Thyroid gland (tissue), 4 donors: Measurements from ENCODE around the gene TSPAN5. TPM values are rescaled to one million over a fixed set of nuclear protein-coding genes. Genes with fewer than 3 reads are reported as not detected.

Source experiments
- DNase-seq, 2 donors: peaks; one replicate each; pipeline ENCODE4 v3.0.0-alpha.2; 2019
- H3K27ac ChIP-seq, 3 donors: fragments of 200-600 bp; sonication (generic); 1 replicate in 2 of 3; 2 replicates in 1 of 3; pipeline ENCODE4 v1.5.1; 2016 to 2019; ENCODE audit warnings: mild to moderate bottlenecking in 1 of 3, moderate library complexity in 1 of 3
- H3K27me3 ChIP-seq: fragments of 200-600 bp; sonication (generic); one replicate; pipeline ENCODE4 v1.5.1; 2019
- H3K36me3 ChIP-seq, 2 donors: fragments of 200-600 bp; sonication (generic); one replicate each; pipeline ENCODE4 v1.5.1; 2016 to 2019
- H3K4me1 ChIP-seq, 2 donors: fragments of 200-600 bp; sonication (generic); one replicate each; pipeline ENCODE4 v1.5.1; 2017 to 2019
- H3K4me3 ChIP-seq, 3 donors: fragments of 200-600 bp; sonication (generic); replicated peaks in 1 of 3; 1 replicate in 2 of 3; 2 replicates in 1 of 3; pipeline ENCODE4 v1.5.1; 2016; ENCODE audit warnings: mild to moderate bottlenecking in 1 of 3
- H3K9me3 ChIP-seq: fragments of 200-600 bp; sonication (generic); one replicate; pipeline ENCODE4 v1.5.1; 2017
- POLR2A ChIP-seq, 2 donors: fragments of 450-650 bp; IDR thresholded peaks; one replicate each; pipeline ENCODE4 v1.6.1; 2017; ENCODE audit warnings: antibody characterized with exemption in 2 of 2, mild to moderate bottlenecking in 2 of 2, moderate library complexity in 1 of 2
- WGBS, 2 donors: methylation state at CpG; one replicate each; pipeline ENCODE4 v1.1.5; 2017; 5-methylcytosine and 5-hydroxymethylcytosine counted together
- intact Hi-C: fragments of 100-400 bp; cut with DNase I; formaldehyde crosslinking; loops from one replicate; pipeline ENCODE4 v1.15.1; 2023
- total RNA-seq, 4 donors: library from RNA; depleted of rRNA; stranded (reverse); fragments of >200 nt; gene quantifications; one replicate each; pipeline ENCODE4 v1.2.3, GENCODE V29; 2016
- TF ChIP-seq, protein P1 (sequence below), 6 experiments: fragments of 200-600 bp in 3 of 6; fragments of 450-650 bp in 3 of 6; sonication (generic) in 3 of 6; IDR thresholded peaks; one replicate each; pipeline ENCODE4 v1.5.1; 2016 to 2019; ENCODE audit warnings: antibody characterized with exemption in 6 of 6, mild to moderate bottlenecking in 2 of 6, inconsistent platforms in 1 of 6, moderate library complexity in 1 of 6

The TSPAN5 gene
- total RNA-seq, 4 donors from 2014 or later = 26.4 to 48.0 (median 29.1) TPM

DNA sequence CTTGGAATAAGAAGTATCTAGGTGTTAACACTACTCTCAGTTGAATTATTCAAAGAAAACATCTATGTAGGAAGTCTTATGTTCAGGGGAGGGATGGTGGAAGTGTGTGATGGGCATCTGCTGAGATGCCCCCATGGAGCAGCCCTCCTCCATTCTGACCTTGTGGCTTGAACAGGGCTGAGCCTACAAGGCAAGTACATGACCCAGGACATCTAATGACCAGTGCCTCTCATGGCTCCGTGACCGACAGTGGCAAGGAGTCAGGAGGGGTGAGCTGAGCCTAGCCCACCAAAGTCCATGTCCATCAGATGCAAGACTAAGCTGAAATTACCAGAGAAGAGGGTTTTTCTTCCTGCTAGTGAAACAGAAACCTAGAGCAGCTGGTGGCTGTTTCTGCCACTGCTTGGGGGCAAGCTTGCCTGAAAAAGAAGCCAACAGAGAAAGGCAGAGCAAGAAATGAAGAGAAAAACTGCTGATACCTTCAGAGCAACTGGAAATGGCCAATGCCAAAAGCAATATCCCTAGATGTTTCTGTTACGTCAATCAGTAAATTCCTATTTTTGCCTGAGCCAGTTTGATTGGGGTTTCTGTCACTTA is 113.5 kb downstream of the TSPAN5 start:
- Histone ChIP-seq H3K4me1 (peaks cover 7 to 10% of the 10 kb centered on the region in 2 donors), H3K36me3 (no peaks in the 10 kb centered on the region), H3K27me3 (no peaks in the 10 kb centered on the region), H3K4me3 (no peak overlapping the region), H3K27ac (no peak overlapping the region), H3K9me3 (no peaks in the 10 kb centered on the region)
- intact Hi-C loops = no loop called here
- WGBS, 2 donors = 81 to 83% methylated on average over 3 of the region's 3 CpGs
- DNase-seq = no peak
- TF ChIP-seq, protein P1, sequence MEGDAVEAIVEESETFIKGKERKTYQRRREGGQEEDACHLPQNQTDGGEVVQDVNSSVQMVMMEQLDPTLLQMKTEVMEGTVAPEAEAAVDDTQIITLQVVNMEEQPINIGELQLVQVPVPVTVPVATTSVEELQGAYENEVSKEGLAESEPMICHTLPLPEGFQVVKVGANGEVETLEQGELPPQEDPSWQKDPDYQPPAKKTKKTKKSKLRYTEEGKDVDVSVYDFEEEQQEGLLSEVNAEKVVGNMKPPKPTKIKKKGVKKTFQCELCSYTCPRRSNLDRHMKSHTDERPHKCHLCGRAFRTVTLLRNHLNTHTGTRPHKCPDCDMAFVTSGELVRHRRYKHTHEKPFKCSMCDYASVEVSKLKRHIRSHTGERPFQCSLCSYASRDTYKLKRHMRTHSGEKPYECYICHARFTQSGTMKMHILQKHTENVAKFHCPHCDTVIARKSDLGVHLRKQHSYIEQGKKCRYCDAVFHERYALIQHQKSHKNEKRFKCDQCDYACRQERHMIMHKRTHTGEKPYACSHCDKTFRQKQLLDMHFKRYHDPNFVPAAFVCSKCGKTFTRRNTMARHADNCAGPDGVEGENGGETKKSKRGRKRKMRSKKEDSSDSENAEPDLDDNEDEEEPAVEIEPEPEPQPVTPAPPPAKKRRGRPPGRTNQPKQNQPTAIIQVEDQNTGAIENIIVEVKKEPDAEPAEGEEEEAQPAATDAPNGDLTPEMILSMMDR (IDR thresholded peaks at IDR 0.05) = no peak
- no peak for TF ChIP-seq POLR2A (IDR thresholded peaks at IDR 0.05)

DNA sequence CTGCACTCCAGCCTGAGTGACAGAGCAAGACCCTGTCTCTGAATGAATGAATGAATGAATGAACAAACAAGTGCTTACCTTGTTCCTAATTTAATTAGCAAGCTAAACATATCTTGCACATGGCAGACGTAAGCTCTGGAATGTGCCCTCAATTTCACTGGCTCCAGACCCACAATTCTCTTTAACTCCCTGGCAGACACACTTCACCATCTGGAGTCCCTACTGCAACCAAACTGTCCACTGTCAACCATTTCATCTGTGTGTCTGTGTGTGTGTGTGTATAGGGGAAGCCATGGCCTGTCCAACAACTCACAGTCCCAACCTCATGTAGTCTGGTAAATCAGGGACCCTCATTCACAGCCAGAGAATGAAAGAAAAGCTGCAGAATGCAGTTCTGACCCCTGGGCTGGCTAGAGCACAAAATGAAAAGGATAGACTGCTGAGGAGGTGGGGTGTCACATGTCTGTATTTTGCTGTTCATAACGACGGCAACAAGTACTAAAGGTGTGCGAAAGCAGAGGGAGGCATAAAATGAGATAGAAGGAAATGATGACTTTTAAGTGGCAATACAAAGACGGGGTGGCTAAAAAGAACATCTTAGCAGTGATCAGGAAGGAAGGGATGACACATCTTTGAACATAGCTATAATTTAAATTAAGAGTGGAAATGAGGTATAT is 114.1 kb downstream of the TSPAN5 start:
- no peak for TF ChIP-seq POLR2A (IDR thresholded peaks at IDR 0.05)
- TF ChIP-seq, protein P1 (IDR thresholded peaks at IDR 0.05) = no peak
- intact Hi-C loops = no loop called here

DNA sequence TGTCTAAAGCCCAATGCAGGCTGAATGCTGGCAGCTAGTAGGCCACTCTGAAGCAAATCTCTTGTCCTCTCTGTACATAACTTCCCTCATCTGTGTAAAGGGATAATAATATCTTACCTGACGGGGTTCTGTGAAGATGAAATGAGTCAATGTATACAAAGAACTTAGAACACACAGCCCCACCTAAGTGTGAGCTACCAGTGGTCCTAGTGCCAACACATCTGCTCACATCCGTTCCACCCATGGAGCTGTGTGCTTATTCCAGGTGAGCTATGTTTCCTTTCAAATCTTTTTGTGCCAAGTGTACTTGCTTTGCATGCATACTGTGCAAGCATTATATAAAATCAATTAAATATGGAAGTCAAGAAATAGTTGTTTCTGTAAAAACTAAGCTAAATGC is 116.4 kb downstream of the TSPAN5 start:
- TF ChIP-seq, protein P1 (IDR thresholded peaks at IDR 0.05) = no peak
- no peak for TF ChIP-seq POLR2A (IDR thresholded peaks at IDR 0.05)
- no peaks in the 10 kb centered on the region for H3K9me3 ChIP-seq
- H3K4me1 ChIP-seq = peaks cover 15 to 16% of the 10 kb centered on the region in 2 donors
- no peak overlapping the region for H3K27ac ChIP-seq
- WGBS, 2 donors = 93 to 98% methylated on average over 2 of the region's 2 CpGs
- intact Hi-C loops = no loop called here
- no peaks in the 10 kb centered on the region for H3K36me3 ChIP-seq
- no peaks in the 10 kb centered on the region for H3K27me3 ChIP-seq
- no peak for DNase-seq
- no peak overlapping the region for H3K4me3 ChIP-seq

More for the DNA sequence above, 114.1 kb downstream of the TSPAN5 start:
- H3K4me1 ChIP-seq = peaks cover 7 to 10% of the 10 kb centered on the region in 2 donors
- no peaks in the 10 kb centered on the region for H3K27me3 ChIP-seq
- H3K27ac ChIP-seq = no peak overlapping the region
- H3K36me3 ChIP-seq = no peaks in the 10 kb centered on the region
- no peak for DNase-seq
- WGBS, 2 donors = 83 to 91% methylated on average over 5 of the region's 5 CpGs
- no peak overlapping the region for H3K4me3 ChIP-seq
- H3K9me3 ChIP-seq = no peaks in the 10 kb centered on the region

DNA sequence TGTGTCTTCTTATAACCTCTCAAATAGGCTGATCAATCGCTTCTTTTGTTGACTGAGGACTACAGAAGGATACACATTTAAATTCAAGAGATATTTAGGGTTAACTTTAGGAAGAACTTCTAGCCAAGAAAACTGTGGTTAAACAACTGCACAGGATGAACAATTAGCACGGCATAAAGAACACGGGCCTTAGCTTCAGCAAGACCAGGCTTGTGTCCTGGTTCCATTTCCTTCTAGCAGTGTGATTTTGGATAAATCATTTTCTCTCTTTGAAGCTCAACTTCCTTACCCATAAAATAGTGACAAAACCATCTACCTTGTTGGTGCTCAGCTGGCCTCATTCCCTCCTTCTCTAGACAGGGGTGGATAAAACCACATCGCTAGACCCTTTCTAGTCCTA is 117.6 kb downstream of the TSPAN5 start:
- H3K4me3 ChIP-seq = no peak overlapping the region
- H3K4me1 ChIP-seq = peaks cover 20 to 28% of the 10 kb centered on the region in 2 donors
- WGBS, 2 donors = 83 to 92% methylated on average over 4 of the region's 4 CpGs
- H3K36me3 ChIP-seq = no peaks in the 10 kb centered on the region
- no peak for DNase-seq
- no peak overlapping the region for H3K27ac ChIP-seq
- intact Hi-C loops = no loop called here
- no peak for TF ChIP-seq POLR2A (IDR thresholded peaks at IDR 0.05)
- TF ChIP-seq, protein P1 (IDR thresholded peaks at IDR 0.05) = no peak
- H3K9me3 ChIP-seq = no peaks in the 10 kb centered on the region
- H3K27me3 ChIP-seq = no peaks in the 10 kb centered on the region

DNA sequence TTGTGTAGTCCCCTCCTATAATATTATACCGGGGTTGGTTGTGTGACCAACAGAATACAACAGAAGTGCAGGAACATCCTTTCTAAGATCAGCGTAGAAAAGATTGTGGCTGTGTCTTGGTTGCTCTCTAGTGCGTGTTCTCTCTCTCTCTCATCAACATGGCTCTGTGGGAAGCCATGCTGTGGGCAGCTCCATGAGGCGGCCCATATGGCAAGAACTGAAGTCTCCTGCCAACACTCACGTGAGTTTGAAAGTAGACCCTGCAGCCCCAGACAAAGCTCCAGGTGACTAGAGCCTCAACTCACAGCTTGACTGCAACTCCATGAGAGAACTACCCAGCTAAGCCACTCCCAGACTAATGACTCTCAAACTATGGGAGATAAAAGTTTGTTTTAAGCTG is 118.7 kb downstream of the TSPAN5 start:
- H3K27me3 ChIP-seq = no peaks in the 10 kb centered on the region
- intact Hi-C loops = no loop called here
- H3K27ac ChIP-seq = no peak overlapping the region
- no peak for DNase-seq
- H3K36me3 ChIP-seq = no peaks in the 10 kb centered on the region
- TF ChIP-seq POLR2A (IDR thresholded peaks at IDR 0.05) = no peak
- TF ChIP-seq, protein P1 (IDR thresholded peaks at IDR 0.05) = no peak
- WGBS, 2 donors = 98% methylated on average over 5 of the region's 5 CpGs
- H3K4me3 ChIP-seq = no peak overlapping the region
- H3K9me3 ChIP-seq = no peaks in the 10 kb centered on the region
- H3K4me1 ChIP-seq = peaks cover 20 to 28% of the 10 kb centered on the region in 2 donors
